Hepatocyte (in vitro differentiated cells): ENCODE measurements around the gene HKDC1. TPM values are rescaled to one million over a fixed set of nuclear protein-coding genes. Genes with fewer than 3 reads are reported as not detected.

Experiments used
- DNase-seq: peaks from one replicate; pipeline ENCODE4 v3.0.0-alpha.2; 2016; ENCODE audit warnings: low spot score
- H2AFZ ChIP-seq: fragments of 200-600 bp; sonication (generic); 2 replicates; pipeline ENCODE4 v1.6.0; 2016; ENCODE audit warnings: antibody characterized with exemption, mild to moderate bottlenecking
- H3K27ac ChIP-seq: fragments of 200-600 bp; sonication (generic); 2 replicates; pipeline ENCODE4 v1.5.1; 2016; ENCODE audit warnings: mild to moderate bottlenecking
- H3K27me3 ChIP-seq: fragments of 200-600 bp; sonication (generic); 2 replicates; pipeline ENCODE4 v1.6.1; 2016
- H3K36me3 ChIP-seq: fragments of 200-600 bp; sonication (generic); replicated peaks from 2 replicates; pipeline ENCODE4 v1.5.1; 2016; ENCODE audit warnings: low read depth; ENCODE audit not compliant: insufficient read depth
- H3K4me1 ChIP-seq: fragments of 200-600 bp; sonication (generic); 2 replicates; pipeline ENCODE4 v1.5.1; 2016; ENCODE audit warnings: mild to moderate bottlenecking, moderate library complexity; ENCODE audit not compliant: insufficient read depth
- H3K4me2 ChIP-seq: fragments of 200-600 bp; sonication (generic); 2 replicates; pipeline ENCODE4 v1.6.0; 2016
- H3K4me3 ChIP-seq: fragments of 200-600 bp; sonication (generic); 2 replicates; pipeline ENCODE4 v1.5.1; 2016; ENCODE audit warnings: mild to moderate bottlenecking
- H3K79me2 ChIP-seq: fragments of 200-600 bp; sonication (generic); 2 replicates; pipeline ENCODE4 v1.6.0; 2017; ENCODE audit warnings: mild to moderate bottlenecking
- H3K9me2 ChIP-seq: fragments of 200-600 bp; sonication (generic); replicated peaks from 2 replicates; pipeline ENCODE4 v1.6.0; 2017; ENCODE audit warnings: mild to moderate bottlenecking; ENCODE audit not compliant: insufficient read depth
- H3K9me3 ChIP-seq: fragments of 200-600 bp; sonication (generic); 2 replicates; pipeline ENCODE4 v1.5.1; 2016; ENCODE audit warnings: low read depth, mild to moderate bottlenecking
- H4K20me1 ChIP-seq: fragments of 200-600 bp; sonication (generic); 2 replicates; pipeline ENCODE4 v1.6.0; 2016; ENCODE audit warnings: mild to moderate bottlenecking; ENCODE audit not compliant: insufficient read depth, poor library complexity, severe bottlenecking
- EZH2 ChIP-seq: fragments of 200-600 bp; sonication (generic); IDR thresholded peaks from 2 replicates; pipeline ENCODE4 v1.6.1; 2016; ENCODE audit warnings: antibody characterized with exemption, mild to moderate bottlenecking, borderline replicate concordance
- EZH2phosphoT487 ChIP-seq: fragments of 200-600 bp; sonication (generic); IDR thresholded peaks from one replicate; pipeline ENCODE4 v1.6.1; 2018; ENCODE audit warnings: antibody characterized with exemption, mild to moderate bottlenecking, low read depth, moderate library complexity; ENCODE audit not compliant: unreplicated experiment, severe bottlenecking
- WGBS: methylation state at CpG from one replicate; pipeline ENCODE4 v1.1.6; 2016; ENCODE audit warnings: low lambda C conversion rate; ENCODE audit errors: missing lambda C conversion rate; 5-methylcytosine and 5-hydroxymethylcytosine counted together
- polyA plus RNA-seq: library from polyadenylated mRNA; unstranded; fragments of >200 nt; fragmentation: Nextera tagmentation; extraction: Ambion mirVana; gene quantifications from 2 replicates; pipeline ENCODE4 v1.2.1, GENCODE V29; 2016
- total RNA-seq: library from RNA; depleted of rRNA; stranded (reverse); fragments of >200 nt; gene quantifications from 2 replicates; pipeline ENCODE4 v1.2.3, GENCODE V29; 2014
- TF ChIP-seq, protein P1 (sequence below): fragments of 200-600 bp; sonication (generic); IDR thresholded peaks from 2 replicates; pipeline ENCODE4 v1.5.1; 2016; ENCODE audit warnings: antibody characterized with exemption, mild to moderate bottlenecking; ENCODE audit not compliant: poor library complexity

HKDC1 gene
- total and polyA plus RNA-seq, 2 experiments from 2014 or later: 23.6 to 27.9 TPM

DNA sequence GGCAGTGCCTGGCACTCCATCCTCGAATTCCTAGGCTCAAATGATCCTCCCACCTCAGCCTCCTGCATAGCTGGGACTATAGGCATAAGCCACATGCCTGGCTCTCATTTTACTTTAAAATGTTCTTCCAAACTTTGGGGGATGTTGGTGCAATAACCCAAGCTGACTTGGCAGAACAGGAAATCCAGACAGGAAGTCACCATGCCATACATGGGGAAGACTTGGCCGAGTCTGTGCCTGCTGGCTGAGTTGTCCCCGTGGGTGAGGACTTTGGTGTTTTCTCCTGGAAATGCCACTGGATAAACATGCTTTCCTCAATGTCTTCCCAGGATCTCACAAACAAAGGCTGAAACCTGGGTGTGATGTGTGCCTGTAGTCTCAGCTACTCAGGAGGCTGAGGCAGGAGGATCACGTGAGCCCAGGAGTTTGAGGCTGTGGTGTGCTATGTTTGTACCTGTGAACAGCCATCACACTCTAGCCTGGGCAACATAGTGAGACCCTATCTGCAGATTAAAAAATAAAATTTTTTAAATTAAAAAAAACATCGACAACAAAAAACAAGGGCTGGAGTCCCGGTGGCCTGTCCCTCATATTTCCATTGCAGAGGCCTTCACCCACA lies 19.8 kb downstream of the HKDC1 start:
- Histone ChIP-seq H3K9me2 (no peaks in the 10 kb centered on the region), H3K4me1 (no peaks in the 10 kb centered on the region), H3K79me2 (no peaks in the 10 kb centered on the region), H3K4me2 (no peak overlapping the region), H2AFZ (no peak overlapping the region), H3K27me3 (no peaks in the 10 kb centered on the region), H3K9me3 (no peaks in the 10 kb centered on the region), H4K20me1 (no peaks in the 10 kb centered on the region), H3K27ac (no peak overlapping the region), H3K36me3 (no peaks in the 10 kb centered on the region), H3K4me3 (no peak overlapping the region)
- no peak for TF ChIP-seq EZH2
- TF ChIP-seq EZH2phosphoT487: no peak
- TF ChIP-seq, protein P1, sequence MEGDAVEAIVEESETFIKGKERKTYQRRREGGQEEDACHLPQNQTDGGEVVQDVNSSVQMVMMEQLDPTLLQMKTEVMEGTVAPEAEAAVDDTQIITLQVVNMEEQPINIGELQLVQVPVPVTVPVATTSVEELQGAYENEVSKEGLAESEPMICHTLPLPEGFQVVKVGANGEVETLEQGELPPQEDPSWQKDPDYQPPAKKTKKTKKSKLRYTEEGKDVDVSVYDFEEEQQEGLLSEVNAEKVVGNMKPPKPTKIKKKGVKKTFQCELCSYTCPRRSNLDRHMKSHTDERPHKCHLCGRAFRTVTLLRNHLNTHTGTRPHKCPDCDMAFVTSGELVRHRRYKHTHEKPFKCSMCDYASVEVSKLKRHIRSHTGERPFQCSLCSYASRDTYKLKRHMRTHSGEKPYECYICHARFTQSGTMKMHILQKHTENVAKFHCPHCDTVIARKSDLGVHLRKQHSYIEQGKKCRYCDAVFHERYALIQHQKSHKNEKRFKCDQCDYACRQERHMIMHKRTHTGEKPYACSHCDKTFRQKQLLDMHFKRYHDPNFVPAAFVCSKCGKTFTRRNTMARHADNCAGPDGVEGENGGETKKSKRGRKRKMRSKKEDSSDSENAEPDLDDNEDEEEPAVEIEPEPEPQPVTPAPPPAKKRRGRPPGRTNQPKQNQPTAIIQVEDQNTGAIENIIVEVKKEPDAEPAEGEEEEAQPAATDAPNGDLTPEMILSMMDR: no peak
- DNase-seq: no peak
- WGBS: 96% methylated on average over 6 of the region's 6 CpGs

DNA sequence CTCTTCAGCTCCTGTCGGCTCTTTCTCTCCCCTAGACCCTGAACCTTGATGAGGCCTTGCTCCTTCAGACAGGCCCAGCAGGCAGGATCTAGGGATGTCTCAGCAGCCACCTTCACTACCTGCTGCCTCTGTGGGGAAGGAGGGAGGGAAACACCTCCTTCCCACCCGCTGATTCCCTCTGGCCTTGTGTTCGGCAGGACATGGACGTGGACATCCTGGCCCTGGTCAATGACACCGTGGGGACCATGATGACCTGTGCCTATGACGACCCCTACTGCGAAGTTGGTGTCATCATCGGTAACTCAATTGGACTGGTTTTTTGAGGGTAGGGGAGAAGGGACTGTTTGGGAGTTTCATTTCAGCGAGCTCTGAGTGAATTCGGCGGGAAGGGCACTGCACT lies 20.3 kb downstream of the HKDC1 start:
- TF ChIP-seq EZH2 (no peak), EZH2phosphoT487 (no peak)
- TF ChIP-seq, protein P1: no peak
- Histone ChIP-seq H3K27me3 (no peaks in the 10 kb centered on the region), H3K4me3 (no peak overlapping the region), H3K4me1 (no peaks in the 10 kb centered on the region), H3K9me3 (no peaks in the 10 kb centered on the region), H3K36me3 (no peaks in the 10 kb centered on the region), H3K4me2 (no peak overlapping the region), H3K79me2 (no peaks in the 10 kb centered on the region), H3K27ac (no peak overlapping the region), H4K20me1 (no peaks in the 10 kb centered on the region), H2AFZ (no peak overlapping the region), H3K9me2 (no peaks in the 10 kb centered on the region)
- no peak for DNase-seq
- WGBS: 95% methylated on average over 11 of the region's 11 CpGs

DNA sequence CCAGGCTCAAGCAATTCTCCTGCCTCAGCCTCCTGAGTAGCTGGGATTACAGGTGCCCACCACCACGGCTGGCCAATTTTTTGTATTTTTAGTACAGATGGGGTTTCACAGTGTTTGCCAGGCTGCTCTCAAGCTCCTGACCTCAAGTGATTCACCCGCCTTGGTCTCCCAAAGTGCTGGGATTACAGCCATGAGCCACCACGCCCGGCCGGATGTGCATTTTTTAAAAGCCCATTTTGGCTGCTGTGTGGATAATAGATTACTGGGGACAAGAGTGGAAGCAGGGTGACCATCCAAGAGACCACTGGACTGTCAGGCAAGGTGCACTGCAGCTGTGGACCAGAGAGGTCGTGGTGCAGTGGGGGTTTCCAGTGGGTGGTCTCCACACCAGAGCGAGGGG lies 21.4 kb downstream of the HKDC1 start:
- no peaks in the 10 kb centered on the region for H3K79me2 ChIP-seq
- H3K27ac ChIP-seq: no peak overlapping the region
- no peaks in the 10 kb centered on the region for H3K9me2 ChIP-seq
- no peak for DNase-seq
- H3K4me1 ChIP-seq: no peaks in the 10 kb centered on the region
- H2AFZ ChIP-seq: no peak overlapping the region
- H3K9me3 ChIP-seq: no peaks in the 10 kb centered on the region
- WGBS: 88% methylated on average over 7 of the region's 7 CpGs
- H3K36me3 ChIP-seq: no peaks in the 10 kb centered on the region
- H3K4me2 ChIP-seq: no peak overlapping the region
- no peaks in the 10 kb centered on the region for H4K20me1 ChIP-seq
- H3K4me3 ChIP-seq: no peak overlapping the region
- TF ChIP-seq EZH2phosphoT487: no peak
- TF ChIP-seq, protein P1: no peak
- TF ChIP-seq EZH2: no peak
- H3K27me3 ChIP-seq: no peaks in the 10 kb centered on the region
